ENCODE data around the gene LRFN4.

LRFN4 gene

DNA sequence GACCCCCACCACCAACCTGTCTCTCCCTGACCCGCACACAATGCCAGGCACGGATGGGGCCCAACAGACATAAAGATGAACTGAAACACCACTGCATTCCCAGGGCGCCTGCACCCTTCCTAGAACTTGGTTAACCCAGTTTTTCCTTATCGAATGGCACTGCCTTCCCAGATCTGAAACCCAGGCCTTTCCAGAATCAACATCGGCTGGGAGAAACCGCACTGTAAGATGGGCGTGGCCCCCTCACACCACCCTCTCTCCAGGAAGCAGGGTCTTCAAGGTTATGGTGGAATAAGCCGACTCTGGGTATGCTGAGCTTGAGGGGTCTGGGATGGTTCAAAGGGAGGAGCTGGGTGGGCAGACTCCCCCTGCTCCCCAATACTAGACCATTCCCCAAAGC is 23.1 kb downstream of the LRFN4 start:
- FAIRE-seq (no peak), DNase-seq (ENCODE audit: insufficient read length, low spot score) (no peak)
- no peak for TF ChIP-seq POLR2A (IDR thresholded peaks at IDR 0.05; ENCODE audit: low read depth, low read length)

DNA sequence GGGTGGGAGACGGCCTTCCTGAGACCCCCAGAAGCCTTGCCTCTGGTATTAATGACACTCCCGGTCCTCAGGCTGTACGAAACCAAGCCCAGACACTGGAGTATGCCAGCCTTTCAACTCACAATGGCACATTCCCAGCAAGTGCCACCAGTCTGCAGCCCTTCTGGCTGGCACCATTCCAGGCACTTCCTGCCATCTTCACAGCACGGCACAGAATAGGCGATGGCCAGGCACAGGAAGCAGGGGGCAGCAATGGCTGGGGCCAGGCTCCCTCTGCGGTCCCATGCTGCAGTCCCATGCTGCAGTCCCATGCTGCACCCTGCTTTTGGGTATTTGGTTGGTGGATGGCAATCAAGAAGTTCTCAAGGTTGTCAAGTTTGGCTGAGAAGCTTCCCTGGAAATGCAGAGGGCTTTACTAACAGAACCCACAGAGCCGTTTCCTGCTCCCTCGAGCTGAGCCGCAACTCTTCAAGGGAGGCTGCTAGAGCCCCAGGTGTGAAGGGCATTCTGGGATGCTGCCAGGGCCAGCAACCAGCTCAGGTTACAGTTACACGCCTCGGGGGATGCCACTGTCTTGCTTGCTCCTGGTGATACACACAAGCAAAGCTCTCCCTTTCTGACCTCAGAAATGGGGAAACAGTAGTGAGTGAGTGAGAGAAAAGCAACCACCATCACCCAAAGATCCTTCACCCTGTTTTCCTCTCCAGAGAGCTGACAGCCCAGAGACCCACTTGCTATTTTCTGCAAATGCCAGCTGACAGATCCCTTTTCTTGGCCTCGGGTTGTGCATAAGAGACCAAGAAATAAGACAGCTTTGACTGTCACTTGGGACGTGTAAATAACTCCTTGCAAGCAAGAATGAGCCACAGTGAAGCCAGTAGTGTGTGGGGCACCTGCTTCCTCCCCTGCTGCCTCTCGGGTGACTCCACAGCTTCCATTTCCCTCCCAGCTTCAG is 23.9 kb downstream of the LRFN4 start:
- no peak for FAIRE-seq
- no peak for DNase-seq (ENCODE audit: insufficient read length, low spot score)
- no peak for TF ChIP-seq POLR2A (IDR thresholded peaks at IDR 0.05; ENCODE audit: low read depth, low read length)

DNA sequence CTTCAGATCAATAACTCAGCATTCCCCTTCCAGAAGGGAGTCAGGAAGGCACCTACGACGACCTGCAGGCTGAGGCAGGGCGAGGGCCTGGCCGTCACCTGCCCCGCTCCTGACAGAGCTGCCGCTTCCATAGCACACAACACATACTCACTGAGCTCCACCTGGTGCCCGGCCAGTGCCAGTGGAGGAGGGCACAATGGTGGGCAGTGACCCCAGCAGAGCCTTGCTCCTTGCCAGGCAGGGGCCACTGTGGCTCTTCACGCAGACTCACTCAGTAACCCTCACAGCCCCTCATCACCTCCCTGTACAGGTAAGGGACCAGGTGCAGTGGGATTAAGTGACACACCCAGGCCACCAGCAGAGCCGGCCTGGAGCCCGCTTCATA is 24.6 kb downstream of the LRFN4 start:
- DNase-seq (ENCODE audit: insufficient read length, low spot score) (no peak), FAIRE-seq (no peak)
- no peak for TF ChIP-seq POLR2A (IDR thresholded peaks at IDR 0.05; ENCODE audit: low read depth, low read length)

DNA sequence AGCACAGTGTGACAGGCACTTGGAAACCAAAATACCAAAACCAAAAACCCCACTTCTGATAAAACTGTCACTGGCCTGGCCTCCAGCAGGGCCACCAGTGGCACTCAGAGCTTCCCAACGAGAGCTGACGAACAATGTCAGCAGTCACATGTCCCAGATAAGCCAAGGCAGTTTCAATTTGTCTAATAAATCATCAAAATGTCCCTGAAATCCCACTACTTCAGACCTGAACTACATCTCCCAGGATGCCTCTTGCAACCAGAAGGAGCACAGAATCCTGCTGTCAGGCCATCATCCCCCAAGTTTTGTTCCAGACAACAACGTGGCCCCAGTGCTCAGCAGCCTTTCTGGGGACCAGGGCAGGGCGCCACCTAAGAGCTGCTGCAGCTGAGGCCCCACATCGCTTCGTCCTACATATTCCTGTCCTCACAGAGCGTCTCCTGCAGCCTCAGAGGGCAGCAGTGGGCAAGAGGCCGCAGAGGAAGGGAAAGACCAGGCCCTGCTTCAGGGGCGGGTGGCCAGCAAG is 25.1 kb downstream of the LRFN4 start:
- FAIRE-seq (no peak), DNase-seq (ENCODE audit: insufficient read length, low spot score) (no peak)
- TF ChIP-seq POLR2A (IDR thresholded peaks at IDR 0.05; ENCODE audit: low read depth, low read length) = no peak

DNA sequence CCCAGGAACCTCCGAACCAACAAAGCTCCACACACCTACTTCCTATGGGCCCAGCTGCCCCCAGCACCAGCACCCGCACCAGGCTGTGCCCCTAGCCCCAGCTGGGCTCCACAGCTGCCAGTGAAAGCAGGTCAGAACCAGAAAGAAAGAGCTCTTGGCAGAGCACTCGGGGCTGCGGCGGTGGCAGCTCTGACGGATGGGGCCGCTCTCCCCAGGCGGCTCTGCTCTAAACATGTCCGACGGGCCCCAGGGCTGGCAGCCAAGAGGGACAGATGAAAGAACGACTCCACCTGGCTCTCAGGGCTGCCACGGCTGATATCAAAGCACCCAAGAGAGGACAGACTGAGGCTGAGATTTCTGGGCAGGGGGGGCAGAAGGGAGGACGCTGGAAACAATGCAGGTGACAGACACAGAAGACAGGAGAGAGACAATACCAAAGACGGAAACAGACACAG is 25.7 kb downstream of the LRFN4 start:
- no peak for DNase-seq (ENCODE audit: insufficient read length, low spot score)
- no peak for TF ChIP-seq POLR2A (IDR thresholded peaks at IDR 0.05; ENCODE audit: low read depth, low read length)
- no peak for FAIRE-seq

DNA sequence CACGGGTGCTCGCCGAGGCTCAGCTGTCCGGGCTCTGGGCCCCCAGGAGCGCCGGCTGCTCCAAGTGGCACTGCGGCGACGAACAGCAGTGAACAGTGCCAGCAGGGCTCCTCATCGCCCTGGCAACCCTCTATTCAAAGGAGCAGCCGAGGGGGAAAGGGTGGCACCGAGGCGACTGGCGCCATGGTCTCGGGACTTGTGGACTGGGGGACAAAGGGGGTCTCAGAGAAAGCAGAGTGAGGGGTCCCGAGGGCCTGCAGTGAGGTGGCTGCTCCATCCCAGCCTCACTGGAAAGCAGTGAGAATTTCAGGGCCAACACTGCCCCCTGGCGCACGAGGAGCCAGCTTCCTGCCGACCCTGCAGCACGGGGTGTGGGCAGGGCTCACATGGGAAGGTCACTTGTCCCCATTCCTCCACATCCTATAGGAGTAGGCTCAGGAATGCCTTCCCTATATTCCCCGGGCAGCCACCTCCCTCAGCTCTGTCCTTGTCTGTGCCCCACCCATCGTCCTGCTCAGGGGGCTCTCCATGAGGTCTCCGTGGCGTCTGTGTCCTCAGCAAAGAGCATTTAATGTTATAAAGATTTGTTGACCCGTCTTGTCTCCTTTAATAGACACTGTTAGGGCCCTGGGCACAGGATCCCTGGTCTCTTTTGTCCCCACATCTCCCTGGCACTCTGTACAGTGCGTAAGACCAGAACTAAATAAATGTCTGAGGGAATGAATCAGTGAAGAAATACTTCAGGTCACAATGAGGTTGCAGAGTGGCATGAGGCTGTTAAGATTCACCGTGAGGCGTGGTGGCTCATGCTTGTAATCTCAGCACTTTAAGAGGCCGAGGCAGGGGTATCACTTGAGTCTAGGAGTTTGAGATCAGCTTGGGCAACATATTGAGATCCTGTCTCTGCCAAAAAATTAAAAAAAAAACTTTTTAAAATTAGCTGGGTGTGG is 26.4 kb downstream of the LRFN4 start:
- TF ChIP-seq POLR2A (IDR thresholded peaks at IDR 0.05; ENCODE audit: low read depth, low read length) = no peak
- FAIRE-seq (no peak), DNase-seq (ENCODE audit: insufficient read length, low spot score) (peak; percentile 66)

DNA sequence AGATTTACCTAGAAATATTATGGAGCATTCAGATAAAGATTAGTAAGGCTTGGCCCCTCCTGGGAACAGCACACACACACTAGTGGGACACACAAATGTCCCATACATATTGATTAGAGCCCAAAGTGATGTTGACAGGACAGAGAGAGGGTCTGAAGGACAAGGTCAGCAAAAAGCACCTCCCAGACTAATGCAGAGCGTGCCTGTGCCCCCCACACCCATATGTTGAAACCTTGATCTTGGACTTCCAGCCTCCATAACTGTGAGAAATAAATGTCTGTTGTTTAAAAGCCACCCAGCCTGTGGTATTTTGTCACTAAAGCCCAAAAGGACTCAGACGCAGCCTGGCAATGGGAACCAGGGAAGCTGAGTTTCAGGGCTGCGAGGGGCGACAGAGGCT is 27.6 kb downstream of the LRFN4 start:
- TF ChIP-seq POLR2A (IDR thresholded peaks at IDR 0.05; ENCODE audit: low read depth, low read length) = no peak
- no peak for FAIRE-seq

DNA sequence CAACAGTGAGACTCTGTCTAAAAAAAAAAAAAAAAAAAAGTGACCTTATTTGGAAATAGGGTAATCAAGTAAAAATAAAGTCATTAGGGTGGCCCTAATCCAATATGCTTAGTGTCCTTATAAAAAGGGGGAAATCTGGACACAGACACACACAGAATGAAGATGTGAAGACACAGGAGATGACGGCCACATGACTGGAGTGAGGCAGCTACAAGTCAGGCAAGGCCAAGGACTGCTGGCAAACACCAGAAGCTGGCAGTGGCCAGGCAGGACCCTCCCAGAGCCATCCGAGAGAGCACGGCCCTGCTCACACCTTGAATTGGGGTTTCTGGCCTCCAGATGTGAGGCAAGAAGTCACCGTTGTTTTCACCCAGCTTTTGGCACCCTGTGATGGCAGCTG is 28.6 kb downstream of the LRFN4 start:
- no peak for TF ChIP-seq POLR2A (IDR thresholded peaks at IDR 0.05; ENCODE audit: low read depth, low read length)
- no peak for FAIRE-seq
- DNase-seq (ENCODE audit: insufficient read length, low spot score) = no peak

More for the DNA sequence above, 27.6 kb downstream of the LRFN4 start:
- no peak for DNase-seq (ENCODE audit: insufficient read length, low spot score)

DNA sequence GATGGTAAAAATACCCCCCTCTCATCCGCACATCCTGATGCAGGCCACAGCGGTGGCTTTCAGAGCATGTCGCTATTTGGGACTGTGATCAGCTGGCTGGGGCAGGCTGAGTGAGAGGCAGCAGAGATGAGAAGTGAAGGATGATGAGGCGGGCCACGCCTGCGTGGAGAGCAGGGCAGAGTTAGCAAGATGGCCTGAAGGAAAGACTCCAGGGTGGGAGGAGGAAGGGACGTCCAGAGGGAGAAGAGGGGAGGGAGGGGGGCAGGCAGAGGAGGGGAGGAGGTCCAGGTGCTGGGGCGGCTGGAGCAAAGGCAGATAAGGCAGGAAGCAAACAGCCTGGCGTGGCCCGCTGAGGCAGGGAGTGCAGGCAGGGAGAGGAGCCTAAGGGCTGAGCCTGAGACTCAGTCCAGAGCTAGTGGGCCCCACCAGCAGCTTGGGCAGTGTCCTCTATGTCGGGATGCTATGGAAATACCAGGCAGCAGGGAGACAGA is 29.1 kb downstream of the LRFN4 start:
- FAIRE-seq (no peak), DNase-seq (ENCODE audit: insufficient read length, low spot score) (no peak)
- no peak for TF ChIP-seq POLR2A (IDR thresholded peaks at IDR 0.05; ENCODE audit: low read depth, low read length)

DNA sequence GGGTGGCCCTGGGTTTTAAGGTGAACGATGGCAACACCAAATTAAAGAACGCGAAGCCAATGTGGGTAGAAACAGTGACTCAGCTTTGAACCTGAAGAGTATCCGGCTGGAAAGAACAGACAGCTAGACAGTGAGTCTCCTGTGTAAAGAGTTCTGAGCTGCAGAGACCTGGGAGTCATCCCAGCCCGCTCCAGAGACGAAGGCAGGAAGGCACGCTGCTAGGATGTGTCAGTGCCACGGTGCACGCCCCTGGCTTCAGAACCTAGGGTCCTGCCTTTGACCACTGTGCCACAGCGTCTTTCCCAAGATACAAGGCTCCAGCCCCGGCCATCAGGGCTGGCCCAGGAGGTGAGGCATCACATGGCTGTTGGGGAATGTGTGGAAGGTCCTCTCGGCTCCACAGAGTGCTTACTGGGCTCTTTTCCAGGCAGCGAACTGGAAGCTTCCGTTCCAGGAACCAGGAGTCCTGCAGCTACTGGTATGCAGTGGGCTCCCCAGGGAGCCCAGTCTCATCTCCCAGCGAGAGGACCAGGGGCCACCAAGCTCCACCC is 29.9 kb downstream of the LRFN4 start:
- no peak for FAIRE-seq
- peak; percentile 85 for DNase-seq (ENCODE audit: insufficient read length, low spot score)
- peak; percentile 48 for TF ChIP-seq POLR2A (IDR thresholded peaks at IDR 0.05; ENCODE audit: low read depth, low read length)

DNA sequence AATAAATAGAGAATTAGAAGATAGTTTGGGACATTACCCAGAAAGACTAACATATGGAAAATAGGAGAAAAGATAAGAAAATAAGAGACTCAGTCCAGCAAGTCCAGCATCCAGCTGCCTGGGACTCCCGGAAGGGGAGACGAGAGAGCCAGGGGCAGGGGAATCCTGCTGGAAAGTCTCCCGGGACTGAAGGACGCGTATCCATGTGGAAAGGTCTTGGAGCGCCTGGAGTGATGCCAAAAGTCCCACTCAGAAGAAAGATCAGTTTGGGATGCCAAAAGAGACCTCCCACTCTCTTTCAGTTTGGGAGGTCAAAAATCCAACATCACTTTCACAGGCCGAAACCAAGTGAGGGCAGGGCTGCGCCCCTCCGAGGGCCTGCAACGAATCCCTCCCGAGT is 30.7 kb downstream of the LRFN4 start:
- DNase-seq (ENCODE audit: insufficient read length, low spot score) = no peak
- FAIRE-seq = no peak
- TF ChIP-seq POLR2A (IDR thresholded peaks at IDR 0.05; ENCODE audit: low read depth, low read length) = no peak

DNA sequence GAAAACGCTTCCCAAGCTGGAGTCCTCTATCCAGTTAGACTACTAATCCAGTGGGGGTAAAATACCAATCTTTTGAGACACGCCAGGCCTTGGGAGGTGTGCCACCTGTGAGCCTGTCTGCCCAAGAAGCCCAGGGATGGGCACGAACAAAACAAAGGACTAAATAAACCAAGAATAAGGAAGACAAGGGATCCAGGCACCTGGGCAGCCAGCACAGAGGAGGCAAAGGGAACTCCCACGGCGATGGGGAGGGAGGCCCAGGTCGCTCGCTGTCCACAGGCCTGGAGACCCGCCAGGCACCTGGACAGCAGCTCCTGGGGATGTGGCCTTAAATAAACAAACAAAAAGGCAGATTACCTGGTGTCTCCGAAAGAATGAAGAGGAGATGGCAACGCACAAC is 31.4 kb downstream of the LRFN4 start:
- no peak for DNase-seq (ENCODE audit: insufficient read length, low spot score)
- TF ChIP-seq POLR2A (IDR thresholded peaks at IDR 0.05; ENCODE audit: low read depth, low read length) = no peak
- FAIRE-seq = no peak

DNA sequence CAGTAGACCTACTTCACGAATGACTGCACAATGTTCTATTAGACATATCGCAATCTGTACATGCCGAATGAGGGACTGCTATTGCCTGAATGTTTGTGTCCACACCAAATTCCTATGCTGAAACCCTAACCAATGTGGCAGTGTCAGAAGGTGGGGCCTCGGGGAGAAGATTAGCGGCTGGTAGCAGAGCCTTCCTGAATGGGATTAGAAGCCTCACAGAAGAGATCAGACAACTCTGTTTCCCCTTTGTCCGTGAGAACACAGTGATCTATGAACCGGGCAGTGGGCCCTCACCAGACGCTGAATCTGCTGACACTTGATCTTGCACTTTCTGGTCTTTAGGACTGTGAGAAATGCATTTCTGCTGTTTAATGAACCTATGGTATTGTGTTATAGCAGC is 33.1 kb downstream of the LRFN4 start:
- FAIRE-seq (no peak), DNase-seq (ENCODE audit: insufficient read length, low spot score) (no peak)
- no peak for TF ChIP-seq POLR2A (IDR thresholded peaks at IDR 0.05; ENCODE audit: low read depth, low read length)
